LNCaP clone FGC (cell line): ENCODE results near the gene TRIM52.
A peak's percentile ranks its signal among the peaks of the same experiment; 100 is the strongest.
"Not testable (repeated sequence)": the region's sequence is repeated elsewhere in the genome, so short reads cannot be mapped to it uniquely, and the experiment has no call there.

Experiments used
- DNase-seq: peaks from one replicate; pipeline ENCODE4 v3.0.0-alpha.2; 2011; ENCODE audit warnings: low read depth
- H3K4me3 ChIP-seq: 2 replicates; pipeline ENCODE4 v1.5.1; 2011; ENCODE audit warnings: mild to moderate bottlenecking, low read depth, low read length, control low read depth
- TF ChIP-seq, protein P1 (sequence below): IDR thresholded peaks from 2 replicates; pipeline ENCODE4 v1.5.1; 2012; ENCODE audit warnings: mild to moderate bottlenecking; ENCODE audit not compliant: control insufficient read depth, insufficient read depth; ENCODE audit errors: extremely low read depth

TRIM52 gene

DNA sequence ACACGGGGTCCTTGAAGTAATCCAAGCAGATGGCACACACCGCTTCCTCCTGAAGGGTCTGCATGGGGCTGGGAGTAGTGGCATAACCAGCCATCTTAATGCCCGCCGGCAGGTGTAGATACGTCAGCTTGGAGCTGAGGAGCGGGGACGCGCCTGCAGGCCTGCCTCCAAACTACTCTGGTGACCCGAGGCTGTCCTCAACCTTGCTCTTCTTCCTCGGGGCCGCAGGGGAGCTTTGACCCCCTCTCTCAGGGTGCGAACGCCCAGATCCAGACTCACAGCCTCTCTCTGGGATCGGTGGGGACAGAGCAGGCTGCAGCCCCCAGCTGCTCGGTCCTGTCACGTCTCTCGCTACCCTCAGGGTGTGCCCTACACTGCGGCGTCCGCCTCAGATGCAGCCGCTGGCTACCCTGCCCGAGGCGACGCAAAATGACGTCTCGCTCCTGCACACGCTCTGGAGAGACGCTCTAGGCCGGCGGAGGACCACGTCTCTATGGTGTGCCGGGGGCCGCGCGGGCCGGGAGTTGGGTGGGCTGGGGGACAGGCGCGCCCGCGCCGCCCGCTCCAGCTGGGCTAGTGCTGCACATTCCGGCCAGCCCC lies at the start of gene TRIM52:
Gene TRIM52, minus strand, starts transcription at position 424 of the 600 bp plus-strand sequence. Its CDS starts 330 bp downstream, at position 94.
- TF ChIP-seq, protein P1, sequence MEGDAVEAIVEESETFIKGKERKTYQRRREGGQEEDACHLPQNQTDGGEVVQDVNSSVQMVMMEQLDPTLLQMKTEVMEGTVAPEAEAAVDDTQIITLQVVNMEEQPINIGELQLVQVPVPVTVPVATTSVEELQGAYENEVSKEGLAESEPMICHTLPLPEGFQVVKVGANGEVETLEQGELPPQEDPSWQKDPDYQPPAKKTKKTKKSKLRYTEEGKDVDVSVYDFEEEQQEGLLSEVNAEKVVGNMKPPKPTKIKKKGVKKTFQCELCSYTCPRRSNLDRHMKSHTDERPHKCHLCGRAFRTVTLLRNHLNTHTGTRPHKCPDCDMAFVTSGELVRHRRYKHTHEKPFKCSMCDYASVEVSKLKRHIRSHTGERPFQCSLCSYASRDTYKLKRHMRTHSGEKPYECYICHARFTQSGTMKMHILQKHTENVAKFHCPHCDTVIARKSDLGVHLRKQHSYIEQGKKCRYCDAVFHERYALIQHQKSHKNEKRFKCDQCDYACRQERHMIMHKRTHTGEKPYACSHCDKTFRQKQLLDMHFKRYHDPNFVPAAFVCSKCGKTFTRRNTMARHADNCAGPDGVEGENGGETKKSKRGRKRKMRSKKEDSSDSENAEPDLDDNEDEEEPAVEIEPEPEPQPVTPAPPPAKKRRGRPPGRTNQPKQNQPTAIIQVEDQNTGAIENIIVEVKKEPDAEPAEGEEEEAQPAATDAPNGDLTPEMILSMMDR = no peak
- peak; percentile 78 for DNase-seq
- H3K4me3 ChIP-seq = peak within 1 kb of the TSS; percentile 80

- H3K4me3 ChIP-seq, DNase-seq: not testable (repeated sequence)
Measured at GRCh38 chr5:181287331-181287730, 26.4 kb upstream of the TRIM52 start.

GRCh38 chr5:181285962-181286705 lies 25.2 kb upstream of the TRIM52 start:
- DNase-seq, H3K4me3 ChIP-seq: not testable (repeated sequence)

DNA sequence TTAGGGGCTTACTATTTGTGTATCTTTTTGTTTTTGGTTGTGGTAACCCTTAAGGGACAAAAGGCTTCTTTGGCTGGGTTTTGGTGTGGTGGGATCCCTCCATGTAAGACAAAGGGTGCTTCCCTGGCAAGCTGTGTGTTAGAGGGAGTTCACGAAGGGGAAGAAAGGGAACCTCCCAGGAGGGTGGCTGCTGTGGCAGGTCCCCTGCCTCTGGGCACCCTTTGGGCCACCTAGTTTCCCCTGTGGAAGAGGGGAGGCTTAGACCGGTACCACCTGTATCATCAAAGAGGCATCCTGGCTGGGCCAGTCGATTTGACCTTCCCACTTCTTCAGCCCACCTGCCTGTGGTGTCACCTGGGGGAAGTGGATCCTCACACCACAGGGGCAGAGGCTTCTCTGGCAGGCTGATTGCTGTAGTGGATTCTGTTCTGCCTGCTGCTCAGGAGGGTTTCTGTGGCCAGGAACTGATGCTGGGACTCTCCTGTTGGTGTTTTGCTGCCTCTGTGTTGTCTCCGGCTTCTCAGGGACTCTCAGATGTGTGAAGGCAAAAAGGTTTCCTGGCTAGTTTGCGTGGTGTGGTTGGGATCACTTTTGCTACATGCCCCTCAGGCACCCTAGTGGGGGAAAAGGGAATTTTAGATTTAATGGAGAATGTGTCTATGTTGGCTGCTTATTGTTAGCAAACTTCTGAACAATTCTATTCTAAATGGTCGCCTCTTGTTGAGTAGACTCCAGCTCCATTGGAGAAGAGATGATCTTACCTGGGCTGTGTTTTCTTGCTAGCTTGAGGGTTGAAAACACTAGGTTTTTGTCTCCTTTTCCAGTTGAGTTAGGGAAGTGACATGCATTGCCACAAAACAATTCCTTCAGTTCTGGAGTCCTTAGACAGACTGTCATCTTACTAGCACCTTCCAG lies 23.2 kb upstream of the TRIM52 start:
- H3K4me3 ChIP-seq, DNase-seq: not testable (repeated sequence)

GRCh38 chr5:181283347-181283746 lies 22.4 kb upstream of the TRIM52 start:
- TF ChIP-seq, protein P1 = no peak
- no peak overlapping the region for H3K4me3 ChIP-seq
- DNase-seq = no peak

DNA sequence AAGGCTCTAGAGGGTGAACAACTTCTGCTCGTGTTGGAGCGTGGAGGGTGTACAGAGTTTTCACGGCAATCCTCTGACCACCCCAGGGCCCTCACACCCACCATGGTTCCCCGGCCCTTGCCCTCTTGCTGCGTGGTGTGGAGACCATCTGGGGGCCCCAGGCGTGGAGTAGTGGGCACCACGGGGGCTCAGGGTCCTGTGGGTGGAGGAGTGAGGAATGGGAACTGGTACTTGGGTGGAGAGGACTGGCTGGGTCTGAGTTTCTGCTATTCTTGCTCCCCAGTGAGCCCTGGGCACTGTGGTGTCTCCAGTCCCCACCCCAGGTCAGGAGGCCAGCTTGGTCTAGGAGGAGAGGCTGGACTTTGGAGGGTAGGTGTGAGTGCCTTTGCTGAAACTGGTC lies 21.9 kb upstream of the TRIM52 start:
- DNase-seq = no peak
- TF ChIP-seq, protein P1 = no peak
- H3K4me3 ChIP-seq = no peak overlapping the region

GRCh38 chr5:181282415-181282814 lies 21.5 kb upstream of the TRIM52 start:
- peak overlapping the region; percentile 29; the same call in 1 of the 2 replicates for H3K4me3 ChIP-seq

GRCh38 chr5:181281984-181282316 lies 21.0 kb upstream of the TRIM52 start:
- TF ChIP-seq, protein P1 = no peak
- no peak for DNase-seq
- no peak overlapping the region for H3K4me3 ChIP-seq

More at GRCh38 chr5:181282415-181282814, 21.5 kb upstream of the TRIM52 start:
- DNase-seq = not testable (repeated sequence)
